GM20431 (cell line): ENCODE data around the gene ITGB2.

Experiments used
- in situ Hi-C: fragments of 300-500 bp; cut with MseI, MboI; formaldehyde crosslinking; loops from one replicate; pipeline ENCODE4 v1.15.0; 2020; ENCODE audit warnings: low sequenced_read_pairs; ENCODE audit not compliant: unreplicated experiment

Gene ITGB2

GRCh38 chr21:44857127-44857892 lies 63.4 kb downstream of the ITGB2 start:
- in situ Hi-C loops = no loop called here

GRCh38 chr21:44856131-44856530 lies 64.6 kb downstream of the ITGB2 start:
- in situ Hi-C loops = no loop called here

GRCh38 chr21:44855572-44855971 lies 65.1 kb downstream of the ITGB2 start:
- in situ Hi-C loops = no loop called here

- in situ Hi-C loops = no loop called here
Measured at GRCh38 chr21:44854664-44855446, 65.8 kb downstream of the ITGB2 start.

GRCh38 chr21:44854391-44854663 lies 66.4 kb downstream of the ITGB2 start:
- in situ Hi-C loops = no loop called here

GRCh38 chr21:44853601-44854390 lies 66.9 kb downstream of the ITGB2 start:
- in situ Hi-C loops = no loop called here

- in situ Hi-C loops = no loop called here
Measured at GRCh38 chr21:44850905-44851657, 69.6 kb downstream of the ITGB2 start.

- in situ Hi-C loops = no loop called here
Measured at GRCh38 chr21:44850208-44850800, 70.4 kb downstream of the ITGB2 start.

- in situ Hi-C loops = no loop called here
Measured at GRCh38 chr21:44849616-44850130, 71.0 kb downstream of the ITGB2 start.

GRCh38 chr21:44848821-44849521 lies 71.7 kb downstream of the ITGB2 start:
- in situ Hi-C loops = no loop called here

GRCh38 chr21:44847261-44848056 lies 73.2 kb downstream of the ITGB2 start:
- in situ Hi-C loops = no loop called here

- in situ Hi-C loops = no loop called here
Measured at GRCh38 chr21:44846485-44847260, 74.0 kb downstream of the ITGB2 start.

GRCh38 chr21:44846224-44846484 lies 74.5 kb downstream of the ITGB2 start:
- in situ Hi-C loops = no loop called here

- in situ Hi-C loops = no loop called here
Measured at GRCh38 chr21:44845418-44846223, 75.1 kb downstream of the ITGB2 start.

GRCh38 chr21:44844256-44844655 lies 76.4 kb downstream of the ITGB2 start:
- in situ Hi-C loops = no loop called here

GRCh38 chr21:44842721-44843445 lies 77.8 kb downstream of the ITGB2 start:
- in situ Hi-C loops = no loop called here
